HG03139 (cell line): Measurements from ENCODE around the gene GBP6.
"Not testable (repeated sequence)": the region's sequence is repeated elsewhere in the genome, so short reads cannot be mapped to it uniquely, and the experiment has no call there.

Experiments used
- ATAC-seq: cut with Tn5 transposase; IDR thresholded peaks from one replicate; pipeline ENCODE4 v1.9.1; 2021; ENCODE audit not compliant: unreplicated experiment

The GBP6 gene

GRCh38 chr1:89363638-89364536 lies at the start of gene GBP6:
Gene GBP6, plus strand, starts transcription at chr1:89364059. Its CDS starts 4,493 bp downstream, at chr1:89368552.
- ATAC-seq = no peak

GRCh38 chr1:89322402-89322801 lies 41.5 kb upstream of the GBP6 start:
- ATAC-seq = no peak

- ATAC-seq = no peak
Measured at GRCh38 chr1:89331890-89332289, 32.0 kb upstream of the GBP6 start.

- no peak for ATAC-seq
Measured at GRCh38 chr1:89332461-89332860, 31.4 kb upstream of the GBP6 start.

GRCh38 chr1:89335486-89335885 lies 28.4 kb upstream of the GBP6 start:
- no peak for ATAC-seq

- no peak for ATAC-seq
Measured at GRCh38 chr1:89337903-89338302, 26.0 kb upstream of the GBP6 start.

- no peak for ATAC-seq
Measured at GRCh38 chr1:89339039-89339438, 24.8 kb upstream of the GBP6 start.

GRCh38 chr1:89345479-89345878 lies 18.4 kb upstream of the GBP6 start:
- not testable (repeated sequence) for ATAC-seq

GRCh38 chr1:89347296-89347695 lies 16.6 kb upstream of the GBP6 start:
- no peak for ATAC-seq

- ATAC-seq = no peak
Measured at GRCh38 chr1:89350298-89350697, 13.6 kb upstream of the GBP6 start.

GRCh38 chr1:89351597-89352311 lies 12.1 kb upstream of the GBP6 start:
- ATAC-seq = no peak

GRCh38 chr1:89352421-89352820 lies 11.4 kb upstream of the GBP6 start:
- ATAC-seq = no peak

- no peak for ATAC-seq
Measured at GRCh38 chr1:89354205-89354604, 9.7 kb upstream of the GBP6 start.

GRCh38 chr1:89355056-89355455 lies 8.8 kb upstream of the GBP6 start:
- no peak for ATAC-seq

- ATAC-seq = no peak
Measured at GRCh38 chr1:89356658-89357400, 7.0 kb upstream of the GBP6 start.

- no peak for ATAC-seq
Measured at GRCh38 chr1:89358287-89358893, 5.5 kb upstream of the GBP6 start.

- ATAC-seq = no peak
Measured at GRCh38 chr1:89360716-89361115, 3.1 kb upstream of the GBP6 start.

GRCh38 chr1:89361681-89362080 lies 2.2 kb upstream of the GBP6 start:
- no peak for ATAC-seq

GRCh38 chr1:89363196-89363595 lies 663 bp upstream of the GBP6 start:
- ATAC-seq = peak; percentile 91

GRCh38 chr1:89364954-89365550 lies 1.2 kb downstream of the GBP6 start:
- ATAC-seq = no peak

GRCh38 chr1:89367221-89367620 lies 3.4 kb downstream of the GBP6 start:
- no peak for ATAC-seq
